ENCODE measurements around the gene SMU1.

SMU1 gene

GRCh38 chr9:33106827-33107621, 30.6 kb upstream of the SMU1 start (continued):
- TF ChIP-seq PPARA (CRISPR knock-in tag; IDR thresholded peaks at IDR 0.05; ENCODE audit: borderline replicate concordance) (no peak), ISL1 (CRISPR knock-in tag; IDR thresholded peaks at IDR 0.05) (no peak)
- TF ChIP-seq, protein P1, sequence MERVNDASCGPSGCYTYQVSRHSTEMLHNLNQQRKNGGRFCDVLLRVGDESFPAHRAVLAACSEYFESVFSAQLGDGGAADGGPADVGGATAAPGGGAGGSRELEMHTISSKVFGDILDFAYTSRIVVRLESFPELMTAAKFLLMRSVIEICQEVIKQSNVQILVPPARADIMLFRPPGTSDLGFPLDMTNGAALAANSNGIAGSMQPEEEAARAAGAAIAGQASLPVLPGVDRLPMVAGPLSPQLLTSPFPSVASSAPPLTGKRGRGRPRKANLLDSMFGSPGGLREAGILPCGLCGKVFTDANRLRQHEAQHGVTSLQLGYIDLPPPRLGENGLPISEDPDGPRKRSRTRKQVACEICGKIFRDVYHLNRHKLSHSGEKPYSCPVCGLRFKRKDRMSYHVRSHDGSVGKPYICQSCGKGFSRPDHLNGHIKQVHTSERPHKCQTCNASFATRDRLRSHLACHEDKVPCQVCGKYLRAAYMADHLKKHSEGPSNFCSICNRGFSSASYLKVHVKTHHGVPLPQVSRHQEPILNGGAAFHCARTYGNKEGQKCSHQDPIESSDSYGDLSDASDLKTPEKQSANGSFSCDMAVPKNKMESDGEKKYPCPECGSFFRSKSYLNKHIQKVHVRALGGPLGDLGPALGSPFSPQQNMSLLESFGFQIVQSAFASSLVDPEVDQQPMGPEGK (CRISPR knock-in tag; IDR thresholded peaks at IDR 0.05; ENCODE audit: borderline replicate concordance), result no peak

GRCh38 chr9:33106372-33106771, 29.9 kb upstream of the SMU1 start:
- no peak; the same call in 2 of the 3 replicates for ATAC-seq
- TF ChIP-seq ZFP3 (CRISPR knock-in tag; IDR thresholded peaks at IDR 0.05), result no peak
- no peak for TF ChIP-seq ZFP30 (CRISPR knock-in tag; IDR thresholded peaks at IDR 0.05)
- TF ChIP-seq CSDC2 (CRISPR knock-in tag; IDR thresholded peaks at IDR 0.05), result no peak

- TF ChIP-seq ISL1 (CRISPR knock-in tag; IDR thresholded peaks at IDR 0.05), result 0 out of 2 replicates have a peak, but pooled peaks have one; percentile 16
- TF ChIP-seq, protein P2, sequence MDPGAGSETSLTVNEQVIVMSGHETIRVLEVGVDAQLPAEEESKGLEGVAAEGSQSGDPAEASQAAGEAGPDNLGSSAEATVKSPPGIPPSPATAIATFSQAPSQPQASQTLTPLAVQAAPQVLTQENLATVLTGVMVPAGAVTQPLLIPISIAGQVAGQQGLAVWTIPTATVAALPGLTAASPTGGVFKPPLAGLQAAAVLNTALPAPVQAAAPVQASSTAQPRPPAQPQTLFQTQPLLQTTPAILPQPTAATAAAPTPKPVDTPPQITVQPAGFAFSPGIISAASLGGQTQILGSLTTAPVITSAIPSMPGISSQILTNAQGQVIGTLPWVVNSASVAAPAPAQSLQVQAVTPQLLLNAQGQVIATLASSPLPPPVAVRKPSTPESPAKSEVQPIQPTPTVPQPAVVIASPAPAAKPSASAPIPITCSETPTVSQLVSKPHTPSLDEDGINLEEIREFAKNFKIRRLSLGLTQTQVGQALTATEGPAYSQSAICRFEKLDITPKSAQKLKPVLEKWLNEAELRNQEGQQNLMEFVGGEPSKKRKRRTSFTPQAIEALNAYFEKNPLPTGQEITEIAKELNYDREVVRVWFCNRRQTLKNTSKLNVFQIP (CRISPR knock-in tag; IDR thresholded peaks at IDR 0.05; ENCODE audit: borderline replicate concordance, low read depth), result no peak
- ATAC-seq, result peak; percentile 33
These were observed 29.5 kb upstream of the SMU1 start for GRCh38 chr9:33105959-33106358.

- no peak for TF ChIP-seq BACH2 (CRISPR knock-in tag; IDR thresholded peaks at IDR 0.05; ENCODE audit: borderline replicate concordance)
- no peak for TF ChIP-seq GLIS3 (CRISPR knock-in tag; IDR thresholded peaks at IDR 0.05)
- no peak for TF ChIP-seq TOX (CRISPR knock-in tag; IDR thresholded peaks at IDR 0.05; ENCODE audit: borderline replicate concordance)
- TF ChIP-seq, protein P1 (CRISPR knock-in tag; IDR thresholded peaks at IDR 0.05; ENCODE audit: borderline replicate concordance), result no peak
- no peak for TF ChIP-seq ZFP30 (CRISPR knock-in tag; IDR thresholded peaks at IDR 0.05)
- TF ChIP-seq TSHZ2 (CRISPR knock-in tag; IDR thresholded peaks at IDR 0.05), result no peak
- TF ChIP-seq, protein P3, sequence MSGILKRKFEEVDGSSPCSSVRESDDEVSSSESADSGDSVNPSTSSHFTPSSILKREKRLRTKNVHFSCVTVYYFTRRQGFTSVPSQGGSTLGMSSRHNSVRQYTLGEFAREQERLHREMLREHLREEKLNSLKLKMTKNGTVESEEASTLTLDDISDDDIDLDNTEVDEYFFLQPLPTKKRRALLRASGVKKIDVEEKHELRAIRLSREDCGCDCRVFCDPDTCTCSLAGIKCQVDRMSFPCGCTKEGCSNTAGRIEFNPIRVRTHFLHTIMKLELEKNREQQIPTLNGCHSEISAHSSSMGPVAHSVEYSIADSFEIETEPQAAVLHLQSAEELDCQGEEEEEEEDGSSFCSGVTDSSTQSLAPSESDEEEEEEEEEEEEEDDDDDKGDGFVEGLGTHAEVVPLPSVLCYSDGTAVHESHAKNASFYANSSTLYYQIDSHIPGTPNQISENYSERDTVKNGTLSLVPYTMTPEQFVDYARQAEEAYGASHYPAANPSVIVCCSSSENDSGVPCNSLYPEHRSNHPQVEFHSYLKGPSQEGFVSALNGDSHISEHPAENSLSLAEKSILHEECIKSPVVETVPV (CRISPR knock-in tag; IDR thresholded peaks at IDR 0.05), result no peak
- no peak for TF ChIP-seq TCF4 (CRISPR knock-in tag; IDR thresholded peaks at IDR 0.05; ENCODE audit: borderline replicate concordance)
- no peak for TF ChIP-seq ZC3H10 (CRISPR knock-in tag; IDR thresholded peaks at IDR 0.05)
- TF ChIP-seq ARNTL (CRISPR knock-in tag; IDR thresholded peaks at IDR 0.05; ENCODE audit: borderline replicate concordance, low read depth), result no peak
- TF ChIP-seq PPARA (CRISPR knock-in tag; IDR thresholded peaks at IDR 0.05; ENCODE audit: borderline replicate concordance), result no peak
- no peak for TF ChIP-seq ZFP3 (CRISPR knock-in tag; IDR thresholded peaks at IDR 0.05)
- no peak for TF ChIP-seq OSR1 (CRISPR knock-in tag; IDR thresholded peaks at IDR 0.05)
- no peak for ATAC-seq
These were observed 29.0 kb upstream of the SMU1 start for GRCh38 chr9:33105504-33105903.
